SK-N-SH (cell line): ENCODE data around the gene ACTC1. TPM values are rescaled to one million over a fixed set of nuclear protein-coding genes. Genes with fewer than 3 reads are reported as not detected.

Experiments
- CTCF ChIA-PET: fragments of 300-600, 350-600 bp; formaldehyde crosslinking; extraction: SDS; loops from one replicate; lab custom pipeline; 2021; lab: Yijun Ruan, JAX
- POLR2A ChIA-PET: fragments of 350-600 bp; sonication (Branson Sonifier 250); formaldehyde crosslinking; extraction: SDS; loops from one replicate; lab custom pipeline; 2020; ENCODE audit warnings: antibody characterized with exemption, inconsistent platforms; lab: Yijun Ruan, JAX
- DNase-seq: peaks from one replicate; pipeline ENCODE4 v3.0.0; 2012
- H2AFZ ChIP-seq: fragments of 200-600 bp; sonication (generic); 2 replicates; pipeline ENCODE4 v1.8.1; 2016; ENCODE audit warnings: antibody characterized with exemption, mild to moderate bottlenecking, low read depth
- H3F3A ChIP-seq: fragments of 200-600 bp; sonication (generic); replicated peaks from 2 replicates; pipeline ENCODE3; 2016; ENCODE audit warnings: antibody characterized with exemption, mild to moderate bottlenecking; ENCODE audit not compliant: insufficient read depth
- H3K27ac ChIP-seq, 2 experiments: fragments of 200-500 bp in 1 of 2; fragments of 200-600 bp in 1 of 2; sonication (Bioruptor generic) in 1 of 2; sonication (generic), shearing (Covaris generic) in 1 of 2; 2 replicates each; pipeline versions ENCODE4 v1.5.1 to v1.6.1; 2014 to 2016; ENCODE audit warnings: low read depth in 2 of 2, inconsistent platforms in 1 of 2, low read length in 1 of 2, mild to moderate bottlenecking in 1 of 2, mixed read lengths in 1 of 2
- H3K27me3 ChIP-seq: fragments of 200-600 bp; sonication (generic), shearing (Covaris generic); 2 replicates; pipeline ENCODE4 v1.6.1; 2016; ENCODE audit warnings: mixed run types; ENCODE audit not compliant: insufficient read depth
- H3K36me3 ChIP-seq, 2 experiments: fragments of 200-500 bp in 1 of 2; fragments of 200-600 bp in 1 of 2; sonication (Bioruptor generic) in 1 of 2; sonication (generic) in 1 of 2; replicated peaks in 1 of 2; 2 replicates each; pipeline versions ENCODE3 to v1.5.1; 2014 to 2016; ENCODE audit warnings: low read length in 1 of 2, mild to moderate bottlenecking in 1 of 2; ENCODE audit not compliant: insufficient read depth in 2 of 2, control insufficient read depth in 1 of 2
- H3K4me1 ChIP-seq, 2 experiments: fragments of 200-500 bp in 1 of 2; fragments of 200-600 bp in 1 of 2; sonication (Bioruptor generic) in 1 of 2; sonication (generic), shearing (Covaris generic) in 1 of 2; 2 replicates each; pipeline versions ENCODE4 v1.5.1 to v1.6.1; 2014 to 2016; ENCODE audit warnings: low read depth in 1 of 2, low read length in 1 of 2, mixed run types in 1 of 2; ENCODE audit not compliant: insufficient read depth in 2 of 2, control insufficient read depth in 1 of 2
- H3K4me2 ChIP-seq: fragments of 200-600 bp; sonication (generic), shearing (Covaris generic); 2 replicates; pipeline ENCODE4 v1.6.1; 2017; ENCODE audit warnings: mixed run types
- H3K4me3 ChIP-seq, 2 experiments: fragments of 200-500 bp in 1 of 2; fragments of 200-600 bp in 1 of 2; sonication (Bioruptor generic) in 1 of 2; sonication (generic), shearing (Covaris generic) in 1 of 2; 2 replicates each; pipeline versions ENCODE4 v1.5.1 to v1.8.1; 2014 to 2016; ENCODE audit warnings: low read depth in 2 of 2, inconsistent platforms in 1 of 2, low read length in 1 of 2, mild to moderate bottlenecking in 1 of 2, mixed read lengths in 1 of 2, moderate library complexity in 1 of 2
- H3K79me2 ChIP-seq: fragments of 200-600 bp; sonication (generic); 2 replicates; pipeline ENCODE4 v1.8.1; 2017; ENCODE audit warnings: mild to moderate bottlenecking; ENCODE audit not compliant: insufficient read depth
- H3K9ac ChIP-seq: fragments of 200-600 bp; sonication (generic); 2 replicates; pipeline ENCODE4 v1.6.1; 2017; ENCODE audit warnings: mixed run types
- H3K9me2 ChIP-seq: fragments of 200-600 bp; sonication (generic); 2 replicates; pipeline ENCODE4 v1.6.1; 2017; ENCODE audit warnings: mixed run types
- H3K9me3 ChIP-seq: fragments of 200-600 bp; sonication (generic); 2 replicates; pipeline ENCODE4 v1.6.1; 2017; ENCODE audit warnings: mixed run types, mild to moderate bottlenecking, moderate library complexity
- H4K20me1 ChIP-seq: fragments of 200-600 bp; sonication (generic); 2 replicates; pipeline ENCODE4 v1.6.1; 2017; ENCODE audit warnings: mild to moderate bottlenecking, mixed run types; ENCODE audit not compliant: insufficient read depth
- FOXM1 ChIP-seq: IDR thresholded peaks from 2 replicates; pipeline ENCODE4 v1.4.0; 2012; ENCODE audit warnings: low read depth, mild to moderate bottlenecking
- GABPA ChIP-seq: IDR thresholded peaks from 2 replicates; pipeline ENCODE4 v1.4.0; 2012; ENCODE audit warnings: low read depth, mild to moderate bottlenecking
- MXI1 ChIP-seq: IDR thresholded peaks from 2 replicates; pipeline ENCODE4 v1.6.1; 2012; ENCODE audit warnings: mild to moderate bottlenecking, low read depth, low read length, improper control_type of control experiment
- NRF1 ChIP-seq: IDR thresholded peaks from 2 replicates; pipeline ENCODE4 v1.6.1; 2012; ENCODE audit warnings: low read depth, mild to moderate bottlenecking, low read length
- RAD21 ChIP-seq: IDR thresholded peaks from 2 replicates; pipeline ENCODE4 v1.6.1; 2012; ENCODE audit warnings: mild to moderate bottlenecking, low read length
- TEAD4 ChIP-seq: IDR thresholded peaks from 2 replicates; pipeline ENCODE4 v1.4.0; 2012; ENCODE audit warnings: mild to moderate bottlenecking, borderline replicate concordance; ENCODE audit not compliant: insufficient read depth
- WGBS: methylation state at CpG from one replicate; pipeline ENCODE4 v1.1.6; 2017; ENCODE audit warnings: low lambda C conversion rate; 5-methylcytosine and 5-hydroxymethylcytosine counted together
- polyA plus RNA-seq, 3 experiments: library from polyadenylated mRNA; depleted of rRNA; stranded (reverse); fragments of >200 nt; gene quantifications; 2 replicates each; pipeline ENCODE4 v1.2.3, GENCODE V29; 2012
- TF ChIP-seq, protein P1 (sequence below): fragments of 150-350 bp; IDR thresholded peaks from 2 replicates; pipeline ENCODE4 v1.6.1; 2017; ENCODE audit warnings: antibody characterized with exemption, low read length, low read depth, borderline replicate concordance
- TF ChIP-seq, protein P2 (sequence below): fragments of 150-350 bp; IDR thresholded peaks from 2 replicates; pipeline ENCODE4 v1.6.1; 2016; ENCODE audit warnings: mild to moderate bottlenecking, low read depth, low read length
- TF ChIP-seq, protein P3 (sequence below): IDR thresholded peaks from 2 replicates; pipeline ENCODE4 v1.6.1; 2012; ENCODE audit warnings: mild to moderate bottlenecking, low read depth, low read length, moderate library complexity

Gene ACTC1
- polyA plus RNA-seq, 1 of the 3 experiments (the other 2 are of a cell fraction), result not detected

DNA sequence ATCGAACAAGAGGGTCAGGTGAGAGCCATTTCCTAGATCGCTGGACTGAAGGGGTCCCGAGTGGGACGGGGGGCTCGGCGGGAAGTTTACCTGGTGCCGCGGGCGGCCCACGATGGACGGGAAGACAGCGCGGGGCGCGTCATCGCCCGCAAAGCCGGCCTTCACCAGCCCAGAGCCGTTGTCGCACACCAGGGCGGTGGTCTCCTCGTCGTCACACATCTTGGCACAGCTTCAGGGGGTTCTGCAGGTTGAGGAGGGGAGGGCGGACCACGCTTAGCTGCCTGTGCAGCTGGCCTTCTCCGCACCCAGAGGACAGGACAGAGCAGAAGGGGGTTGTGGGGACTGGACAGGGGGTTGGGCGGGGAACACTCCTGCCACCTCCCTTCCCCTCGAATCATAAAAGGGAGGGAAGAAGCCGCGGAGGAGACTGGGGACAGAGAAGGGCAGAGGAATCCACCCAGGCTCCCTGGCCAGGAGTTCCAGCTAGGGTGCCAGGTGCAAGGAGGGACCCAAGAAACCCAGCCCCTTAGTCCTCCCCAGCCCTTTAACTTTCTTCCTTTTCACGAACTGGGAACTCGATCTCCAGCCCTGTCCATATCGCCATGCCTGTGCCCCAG is 651 bp downstream of the ACTC1 start:
- Histone ChIP-seq H3K9me3 (no peaks in the 10 kb centered on the region), H3K4me3 (no peak overlapping the region), H3K4me2 (no peak overlapping the region), H3K9me2 (no peaks in the 10 kb centered on the region)
- 85% methylated on average over 21 of the region's 33 CpGs for WGBS
- TF ChIP-seq, protein P1, sequence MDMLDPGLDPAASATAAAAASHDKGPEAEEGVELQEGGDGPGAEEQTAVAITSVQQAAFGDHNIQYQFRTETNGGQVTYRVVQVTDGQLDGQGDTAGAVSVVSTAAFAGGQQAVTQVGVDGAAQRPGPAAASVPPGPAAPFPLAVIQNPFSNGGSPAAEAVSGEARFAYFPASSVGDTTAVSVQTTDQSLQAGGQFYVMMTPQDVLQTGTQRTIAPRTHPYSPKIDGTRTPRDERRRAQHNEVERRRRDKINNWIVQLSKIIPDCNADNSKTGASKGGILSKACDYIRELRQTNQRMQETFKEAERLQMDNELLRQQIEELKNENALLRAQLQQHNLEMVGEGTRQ, result no peak
- TF ChIP-seq TEAD4 (no peak), FOXM1 (no peak), GABPA (no peak)
- TF ChIP-seq, all 33 proteins: peak for 0
- no peak overlapping the region for H2AFZ ChIP-seq
- no peaks in the 10 kb centered on the region for H3F3A ChIP-seq
- peaks cover 7 to 10% of the 10 kb centered on the region in 2 experiments for H3K4me1 ChIP-seq
- ChIA-PET POLR2A (no interaction called here), CTCF (no interaction called here)
- H3K27ac ChIP-seq, result no peak overlapping the region
- H4K20me1 ChIP-seq, result no peaks in the 10 kb centered on the region
- H3K9ac ChIP-seq, result no peak overlapping the region
- H3K27me3 ChIP-seq, result no peaks in the 10 kb centered on the region; the same call in 1 of the 2 replicates
- H3K79me2 ChIP-seq, result no peaks in the 10 kb centered on the region
- DNase-seq, result no peak
- no peaks in the 10 kb centered on the region for H3K36me3 ChIP-seq

DNA sequence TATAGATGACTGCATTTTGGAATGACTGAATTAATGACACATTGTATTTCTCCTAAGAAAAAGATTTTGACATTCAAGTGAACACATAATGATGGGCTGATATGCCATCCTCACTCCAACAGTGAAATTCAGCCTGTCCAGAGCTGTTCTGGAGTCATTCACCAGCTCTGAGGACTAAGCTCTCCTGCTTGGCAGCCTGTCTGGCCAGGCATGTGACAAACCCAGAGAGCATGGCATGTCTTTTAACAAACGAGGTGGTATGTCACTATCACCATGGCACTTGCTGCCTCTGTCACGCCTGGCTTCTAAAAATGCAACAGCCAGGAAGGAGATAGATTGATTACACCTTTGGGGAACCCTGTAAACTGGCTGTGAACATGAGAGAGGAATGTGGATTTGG is 1.4 kb downstream of the ACTC1 start:
- Histone ChIP-seq H3F3A (no peaks in the 10 kb centered on the region), H3K79me2 (no peaks in the 10 kb centered on the region), H3K9me2 (no peaks in the 10 kb centered on the region), H3K27ac (no peak overlapping the region), H4K20me1 (no peaks in the 10 kb centered on the region), H3K36me3 (no peaks in the 10 kb centered on the region), H3K4me3 (no peak overlapping the region), H3K27me3 (peaks cover 5% of the 10 kb centered on the region; the same call in 1 of the 2 replicates), H3K9ac (no peak overlapping the region), H2AFZ (no peak overlapping the region), H3K9me3 (no peaks in the 10 kb centered on the region), H3K4me2 (no peak overlapping the region), H3K4me1 (peaks cover under 1 to 2% of the 10 kb centered on the region in 2 experiments)
- 53% methylated on average over 2 of the region's 2 CpGs for WGBS
- DNase-seq, result no peak
- POLR2A ChIA-PET, result no interaction called here
- TF ChIP-seq MXI1, result no peak
- TF ChIP-seq, protein P2, sequence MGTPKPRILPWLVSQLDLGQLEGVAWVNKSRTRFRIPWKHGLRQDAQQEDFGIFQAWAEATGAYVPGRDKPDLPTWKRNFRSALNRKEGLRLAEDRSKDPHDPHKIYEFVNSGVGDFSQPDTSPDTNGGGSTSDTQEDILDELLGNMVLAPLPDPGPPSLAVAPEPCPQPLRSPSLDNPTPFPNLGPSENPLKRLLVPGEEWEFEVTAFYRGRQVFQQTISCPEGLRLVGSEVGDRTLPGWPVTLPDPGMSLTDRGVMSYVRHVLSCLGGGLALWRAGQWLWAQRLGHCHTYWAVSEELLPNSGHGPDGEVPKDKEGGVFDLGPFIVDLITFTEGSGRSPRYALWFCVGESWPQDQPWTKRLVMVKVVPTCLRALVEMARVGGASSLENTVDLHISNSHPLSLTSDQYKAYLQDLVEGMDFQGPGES, result no peak
- no peak for TF ChIP-seq NRF1
- TF ChIP-seq, protein P3, sequence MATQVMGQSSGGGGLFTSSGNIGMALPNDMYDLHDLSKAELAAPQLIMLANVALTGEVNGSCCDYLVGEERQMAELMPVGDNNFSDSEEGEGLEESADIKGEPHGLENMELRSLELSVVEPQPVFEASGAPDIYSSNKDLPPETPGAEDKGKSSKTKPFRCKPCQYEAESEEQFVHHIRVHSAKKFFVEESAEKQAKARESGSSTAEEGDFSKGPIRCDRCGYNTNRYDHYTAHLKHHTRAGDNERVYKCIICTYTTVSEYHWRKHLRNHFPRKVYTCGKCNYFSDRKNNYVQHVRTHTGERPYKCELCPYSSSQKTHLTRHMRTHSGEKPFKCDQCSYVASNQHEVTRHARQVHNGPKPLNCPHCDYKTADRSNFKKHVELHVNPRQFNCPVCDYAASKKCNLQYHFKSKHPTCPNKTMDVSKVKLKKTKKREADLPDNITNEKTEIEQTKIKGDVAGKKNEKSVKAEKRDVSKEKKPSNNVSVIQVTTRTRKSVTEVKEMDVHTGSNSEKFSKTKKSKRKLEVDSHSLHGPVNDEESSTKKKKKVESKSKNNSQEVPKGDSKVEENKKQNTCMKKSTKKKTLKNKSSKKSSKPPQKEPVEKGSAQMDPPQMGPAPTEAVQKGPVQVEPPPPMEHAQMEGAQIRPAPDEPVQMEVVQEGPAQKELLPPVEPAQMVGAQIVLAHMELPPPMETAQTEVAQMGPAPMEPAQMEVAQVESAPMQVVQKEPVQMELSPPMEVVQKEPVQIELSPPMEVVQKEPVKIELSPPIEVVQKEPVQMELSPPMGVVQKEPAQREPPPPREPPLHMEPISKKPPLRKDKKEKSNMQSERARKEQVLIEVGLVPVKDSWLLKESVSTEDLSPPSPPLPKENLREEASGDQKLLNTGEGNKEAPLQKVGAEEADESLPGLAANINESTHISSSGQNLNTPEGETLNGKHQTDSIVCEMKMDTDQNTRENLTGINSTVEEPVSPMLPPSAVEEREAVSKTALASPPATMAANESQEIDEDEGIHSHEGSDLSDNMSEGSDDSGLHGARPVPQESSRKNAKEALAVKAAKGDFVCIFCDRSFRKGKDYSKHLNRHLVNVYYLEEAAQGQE, result no peak
- TF ChIP-seq TEAD4, result no peak
- TF ChIP-seq RAD21, result no peak
- CTCF ChIA-PET, result no interaction called here
